H1 (cell line): Measurements from ENCODE around the gene NCCRP1.

Experiments
- CBX5 ChIP-seq: fragments of 300-800, 300-1000 bp; sonication (generic); IDR thresholded peaks from 2 replicates; pipeline ENCODE4 v1.7.1; 2016; ENCODE audit warnings: antibody characterized with exemption, low read length, low read depth
- CBX8 ChIP-seq: fragments of 300-800, 300-1000 bp; sonication (generic); IDR thresholded peaks from 2 replicates; pipeline ENCODE4 v1.7.1; 2016; ENCODE audit warnings: low read depth, low read length, borderline replicate concordance
- CTCF ChIP-seq, 3 experiments: IDR thresholded peaks; 1 replicate in 2 of 3; 2 replicates in 1 of 3; pipeline versions ENCODE4 v1.5.1 to v1.6.1; 2011; ENCODE audit warnings: low read length in 3 of 3, mild to moderate bottlenecking in 3 of 3, inconsistent platforms in 2 of 3, low read depth in 1 of 3, moderate library complexity in 1 of 3; ENCODE audit not compliant: insufficient read depth in 1 of 3; ENCODE audit errors: control extremely low read depth in 1 of 3
- EP300 ChIP-seq, 2 experiments: IDR thresholded peaks; 1 replicate in 1 of 2; 2 replicates in 1 of 2; pipeline ENCODE4 v1.6.1; 2011 to 2012; ENCODE audit warnings: low read depth in 2 of 2, low read length in 2 of 2, mild to moderate bottlenecking in 2 of 2, borderline replicate concordance in 1 of 2, inconsistent platforms in 1 of 2, moderate library complexity in 1 of 2
- EZH2 ChIP-seq: fragments of 200-600 bp; sonication (generic); IDR thresholded peaks from 2 replicates; pipeline ENCODE4 v1.7.1; 2012; ENCODE audit warnings: low read depth, mild to moderate bottlenecking, moderate library complexity, low read length, inconsistent platforms; ENCODE audit not compliant: severe bottlenecking
- GABPA ChIP-seq: IDR thresholded peaks from 2 replicates; pipeline ENCODE4 v1.6.1; 2011; ENCODE audit warnings: mild to moderate bottlenecking, low read length, moderate library complexity, borderline replicate concordance; ENCODE audit not compliant: insufficient read depth
- MAX ChIP-seq: IDR thresholded peaks from 2 replicates; pipeline ENCODE4 v1.6.1; 2012; ENCODE audit warnings: inconsistent platforms
- PHF8 ChIP-seq: fragments of 200-600 bp; sonication (generic); conservative IDR thresholded peaks from 2 replicates; pipeline ENCODE4 v1.7.1; 2012; ENCODE audit warnings: low read depth, mild to moderate bottlenecking, inconsistent platforms, low read length, moderate library complexity
- POLR2A ChIP-seq, 2 experiments: IDR thresholded peaks; 1 replicate in 1 of 2; 2 replicates in 1 of 2; pipeline ENCODE4 v1.6.1; 2011; ENCODE audit warnings: low read depth in 2 of 2, low read length in 2 of 2, mild to moderate bottlenecking in 2 of 2; ENCODE audit errors: control extremely low read depth in 1 of 2
- RFX5 ChIP-seq: IDR thresholded peaks from 2 replicates; pipeline ENCODE4 v1.6.1; 2011; ENCODE audit warnings: low read depth, low read length, improper control_type of control experiment, borderline replicate concordance
- RNF2 ChIP-seq: fragments of 200-900, 300-1000 bp; sonication (generic); IDR thresholded peaks from 2 replicates; pipeline ENCODE4 v1.7.1; 2016; ENCODE audit warnings: borderline replicate concordance, low read depth, mild to moderate bottlenecking, antibody characterized with exemption, low read length; ENCODE audit not compliant: poor library complexity, severe bottlenecking; ENCODE audit errors: missing control alignments
- TCF12 ChIP-seq: IDR thresholded peaks from 2 replicates; pipeline ENCODE4 v1.6.1; 2011; ENCODE audit warnings: low read depth, mild to moderate bottlenecking, low read length
- TEAD4 ChIP-seq: IDR thresholded peaks from 2 replicates; pipeline ENCODE4 v1.6.1; 2012; ENCODE audit warnings: low read depth, low read length, inconsistent platforms, mixed read lengths
- USF2 ChIP-seq: IDR thresholded peaks from 2 replicates; pipeline ENCODE4 v1.6.1; 2011; ENCODE audit warnings: low read length, improper control_type of control experiment

GRCh38 chr19:39165857-39166256 is 30.9 kb upstream of the NCCRP1 start:
- no peak for TF ChIP-seq EZH2
- no peak for TF ChIP-seq USF2
- no peak for TF ChIP-seq CTCF (IDR thresholded peaks at IDR 0.05; ENCODE audit: control extremely low read depth in 1 of 3, insufficient read depth in 1 of 3, low read depth in 1 of 3, low read length in 3 of 3)
- TF ChIP-seq MAX = no peak
- TF ChIP-seq POLR2A (IDR thresholded peaks at IDR 0.05; ENCODE audit: control extremely low read depth in 1 of 2, low read depth in 2 of 2, low read length in 2 of 2) = no peak
- TF ChIP-seq RFX5 = no peak
- no peak for TF ChIP-seq GABPA
- TF ChIP-seq PHF8 = no peak
- no peak for TF ChIP-seq CBX5
- no peak for TF ChIP-seq CBX8
- no peak for TF ChIP-seq EP300 (IDR thresholded peaks at IDR 0.05; ENCODE audit: borderline replicate concordance in 1 of 2, low read depth in 2 of 2, low read length in 2 of 2)
- no peak for TF ChIP-seq TEAD4
- TF ChIP-seq RNF2 = no peak
- TF ChIP-seq TCF12 = no peak
